Mesendoderm (in vitro differentiated cells): ENCODE measurements around the gene ZNF614.
"Not testable (repeated sequence)": the region's sequence is repeated elsewhere in the genome, so short reads cannot be mapped to it uniquely, and the experiment has no call there.

Source experiments
- DNase-seq: peaks from one replicate; pipeline ENCODE4 v3.0.0; 2013
- H2AK5ac ChIP-seq: 2 replicates; pipeline ENCODE4 v1.6.1; 2013; ENCODE audit warnings: low read length, inconsistent platforms
- H2BK120ac ChIP-seq: 2 replicates; pipeline ENCODE4 v1.6.1; 2013; ENCODE audit warnings: low read depth, mild to moderate bottlenecking, low read length, moderate library complexity, mixed read lengths
- H2BK15ac ChIP-seq: replicated peaks from 2 replicates; pipeline ENCODE4 v1.6.1; 2013; ENCODE audit warnings: low read depth, mild to moderate bottlenecking, moderate library complexity
- H2BK5ac ChIP-seq: 2 replicates; pipeline ENCODE4 v1.6.1; 2013; ENCODE audit warnings: low read length, inconsistent platforms
- H3K18ac ChIP-seq: 2 replicates; pipeline ENCODE4 v1.6.1; 2013; ENCODE audit warnings: mild to moderate bottlenecking, low read length, mixed read lengths
- H3K23ac ChIP-seq: one replicate; pipeline ENCODE4 v1.6.1; 2013; ENCODE audit warnings: low read length
- H3K27ac ChIP-seq: 2 replicates; pipeline ENCODE4 v1.5.1; 2013; ENCODE audit warnings: low read depth, mild to moderate bottlenecking, inconsistent platforms, low read length, moderate library complexity
- H3K27me3 ChIP-seq: 2 replicates; pipeline ENCODE4 v1.6.1; 2013; ENCODE audit warnings: low read length, control low read depth, mild to moderate bottlenecking, inconsistent platforms; ENCODE audit not compliant: insufficient read depth, poor library complexity
- H3K36me3 ChIP-seq: 2 replicates; pipeline ENCODE4 v1.6.1; 2013; ENCODE audit warnings: low read length, inconsistent platforms; ENCODE audit not compliant: control insufficient read depth, insufficient read depth
- H3K4ac ChIP-seq: one replicate; pipeline ENCODE4 v1.6.1; 2013; ENCODE audit warnings: low read depth, mild to moderate bottlenecking, low read length, moderate library complexity
- H3K4me1 ChIP-seq: 2 replicates; pipeline ENCODE4 v1.6.1; 2013; ENCODE audit warnings: low read depth, low read length, inconsistent platforms; ENCODE audit not compliant: control insufficient read depth
- H3K4me2 ChIP-seq: 2 replicates; pipeline ENCODE4 v1.6.1; 2013; ENCODE audit warnings: low read length
- H3K4me3 ChIP-seq: 2 replicates; pipeline ENCODE4 v1.5.1; 2013; ENCODE audit warnings: mild to moderate bottlenecking, low read length
- H3K56ac ChIP-seq: one replicate; pipeline ENCODE4 v1.6.1; 2013; ENCODE audit warnings: low read length
- H3K79me1 ChIP-seq: 2 replicates; pipeline ENCODE4 v1.6.1; 2013; ENCODE audit warnings: low read length, inconsistent platforms
- H3K79me2 ChIP-seq: 2 replicates; pipeline ENCODE4 v1.6.1; 2013; ENCODE audit warnings: mild to moderate bottlenecking, low read length; ENCODE audit not compliant: control insufficient read depth, insufficient read depth
- H3K9ac ChIP-seq: 2 replicates; pipeline ENCODE4 v1.6.1; 2013; ENCODE audit warnings: low read length, inconsistent platforms
- H4K5ac ChIP-seq: one replicate; pipeline ENCODE4 v1.6.1; 2013; ENCODE audit warnings: low read length
- H4K8ac ChIP-seq: one replicate; pipeline ENCODE4 v1.6.1; 2013; ENCODE audit warnings: low read depth, mild to moderate bottlenecking, control low read depth, low read length, moderate library complexity
- WGBS: extraction: QIAGEN DNeasy Blood & Tissue Kit; methylation state at CpG from one replicate; pipeline ENCODE4 v1.1.7; 2013; ENCODE audit warnings: low lambda C conversion rate, missing lambda C conversion rate; ENCODE audit not compliant: insufficient coverage; ENCODE audit errors: extremely low coverage; 5-methylcytosine and 5-hydroxymethylcytosine counted together

Gene ZNF614

DNA sequence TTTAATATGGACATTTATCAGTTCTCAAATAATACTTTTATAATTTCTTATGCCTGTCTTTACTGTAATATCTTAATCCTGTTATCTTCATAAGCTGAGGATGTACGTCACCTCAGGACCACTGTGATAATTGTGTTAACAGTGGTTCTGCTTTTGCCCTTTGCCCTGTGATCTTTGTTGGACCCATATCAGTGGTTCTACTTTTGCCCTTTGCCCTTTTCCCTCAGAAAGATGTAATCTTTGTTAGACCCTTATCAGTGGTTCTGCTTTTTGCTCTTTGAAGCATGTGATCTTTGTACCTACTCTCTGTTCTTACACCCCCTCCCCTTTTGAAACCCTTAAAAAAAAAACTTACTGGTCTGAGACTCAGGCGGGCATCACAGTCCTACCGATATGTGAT is 28.3 kb upstream of the ZNF614 start:
- not testable (repeated sequence) for H3K27me3 ChIP-seq, H3K27ac ChIP-seq, H2AK5ac ChIP-seq, H2BK120ac ChIP-seq, H2BK15ac ChIP-seq, H2BK5ac ChIP-seq, H3K4me3 ChIP-seq, H3K79me2 ChIP-seq, H3K4me1 ChIP-seq, H3K23ac ChIP-seq, H3K9ac ChIP-seq, DNase-seq, H4K5ac ChIP-seq, H3K4ac ChIP-seq, H3K18ac ChIP-seq, H3K4me2 ChIP-seq, H3K79me1 ChIP-seq, H3K56ac ChIP-seq, H3K36me3 ChIP-seq, H4K8ac ChIP-seq
- WGBS = no CpG with 5 or more reads among the region's 3 CpGs

- H3K23ac ChIP-seq, H3K36me3 ChIP-seq, H3K27ac ChIP-seq, H3K56ac ChIP-seq, H3K4ac ChIP-seq, DNase-seq, H2BK15ac ChIP-seq, H3K18ac ChIP-seq, H4K5ac ChIP-seq, H3K79me1 ChIP-seq, H2BK5ac ChIP-seq, H2BK120ac ChIP-seq, H2AK5ac ChIP-seq, H3K9ac ChIP-seq, H3K4me1 ChIP-seq, H3K27me3 ChIP-seq, H3K79me2 ChIP-seq, H4K8ac ChIP-seq, H3K4me2 ChIP-seq, H3K4me3 ChIP-seq: not testable (repeated sequence)
- no CpG with 5 or more reads among the region's 1 CpG for WGBS
Measured at GRCh38 chr19:52051736-52052135, 23.6 kb upstream of the ZNF614 start.

GRCh38 chr19:52048555-52049501 is 20.6 kb upstream of the ZNF614 start, which contains the start of gene ZNF432:
ZNF432 (minus strand) TSS chr19:52048838; CDS start chr19:52046868, 1,970 bp downstream.
- H3K27me3 ChIP-seq = no peaks in the 10 kb centered on the region
- no peak within 1 kb of the TSS for H3K23ac ChIP-seq
- no peak within 1 kb of the TSS for H2AK5ac ChIP-seq
- H2BK120ac ChIP-seq = no peak within 1 kb of the TSS
- no peaks in the 10 kb centered on the region for H3K36me3 ChIP-seq
- no peak within 1 kb of the TSS for H3K4ac ChIP-seq
- H4K8ac ChIP-seq = no peak within 1 kb of the TSS
- no peak within 1 kb of the TSS for H4K5ac ChIP-seq
- H3K27ac ChIP-seq = peak within 1 kb of the TSS; percentile 77
- peak within 1 kb of the TSS; percentile 74 for H3K4me3 ChIP-seq
- H2BK15ac ChIP-seq = no peak within 1 kb of the TSS
- peak within 1 kb of the TSS; percentile 92 for H3K18ac ChIP-seq
- peak within 1 kb of the TSS; percentile 51 for H2BK5ac ChIP-seq
- H3K4me2 ChIP-seq = peak within 1 kb of the TSS; percentile 73
- no CpG with 5 or more reads among the region's 60 CpGs for WGBS
- H3K9ac ChIP-seq = peak within 1 kb of the TSS; percentile 87
- peak within 1 kb of the TSS; percentile 92 for H3K56ac ChIP-seq
- no peaks in the 10 kb centered on the region for H3K4me1 ChIP-seq
- no peaks in the 10 kb centered on the region for H3K79me1 ChIP-seq
- H3K79me2 ChIP-seq = no peaks in the 10 kb centered on the region
- DNase-seq = peak; percentile 99

GRCh38 chr19:52039169-52039568 is 11.0 kb upstream of the ZNF614 start:
- no peak overlapping the region for H3K23ac ChIP-seq

GRCh38 chr19:52034051-52034728 is 6.0 kb upstream of the ZNF614 start:
- Histone ChIP-seq H3K4me3 (peak overlapping the region; percentile 37), H4K8ac (no peak overlapping the region), H4K5ac (no peak overlapping the region), H3K9ac (no peak overlapping the region), H2BK15ac (no peak overlapping the region), H2BK120ac (no peak overlapping the region), H3K27me3 (no peaks in the 10 kb centered on the region), H3K56ac (no peak overlapping the region), H3K79me1 (no peaks in the 10 kb centered on the region), H3K23ac (no peak overlapping the region), H3K18ac (no peak overlapping the region), H3K4ac (no peak overlapping the region), H2AK5ac (no peak overlapping the region), H3K27ac (no peak overlapping the region), H3K4me1 (no peaks in the 10 kb centered on the region), H3K4me2 (no peak overlapping the region), H3K36me3 (peaks cover 6% of the 10 kb centered on the region), H2BK5ac (no peak overlapping the region), H3K79me2 (no peaks in the 10 kb centered on the region)
- no CpG with 5 or more reads among the region's 12 CpGs for WGBS
- DNase-seq = peak; percentile 55

More at GRCh38 chr19:52039169-52039568, 11.0 kb upstream of the ZNF614 start:
- no peaks in the 10 kb centered on the region for H3K4me1 ChIP-seq
- no peak overlapping the region for H4K5ac ChIP-seq
- no peaks in the 10 kb centered on the region for H3K27me3 ChIP-seq
- H2BK5ac ChIP-seq = no peak overlapping the region
- H2BK15ac ChIP-seq = no peak overlapping the region
- H4K8ac ChIP-seq = no peak overlapping the region
- no peak overlapping the region for H2BK120ac ChIP-seq
- no peaks in the 10 kb centered on the region for H3K79me2 ChIP-seq
- no peak overlapping the region for H3K4me2 ChIP-seq
- H2AK5ac ChIP-seq = no peak overlapping the region
- no peak overlapping the region for H3K4ac ChIP-seq
- no peak overlapping the region for H3K27ac ChIP-seq
- H3K79me1 ChIP-seq = no peaks in the 10 kb centered on the region
- no peak overlapping the region for H3K4me3 ChIP-seq
- WGBS = no CpG with 5 or more reads among the region's 4 CpGs
- H3K18ac ChIP-seq = no peak overlapping the region
- no peak for DNase-seq
- H3K56ac ChIP-seq = no peak overlapping the region
- H3K9ac ChIP-seq = no peak overlapping the region
- peaks cover 5% of the 10 kb centered on the region for H3K36me3 ChIP-seq
